ENCODE measurements around the gene SULF2.

SULF2 gene

GRCh38 chr20:47735412-47736400 is 49.6 kb downstream of the SULF2 start:
- peak in 1 of 5 experiments; percentile 23 for DNase-seq

- DNase-seq = no peak
Measured at GRCh38 chr20:47734870-47735269, 50.4 kb downstream of the SULF2 start.

GRCh38 chr20:47733892-47734291 is 51.4 kb downstream of the SULF2 start:
- no peak for DNase-seq

GRCh38 chr20:47730744-47731143 is 54.5 kb downstream of the SULF2 start:
- no peak for DNase-seq

GRCh38 chr20:47729472-47729871 is 55.8 kb downstream of the SULF2 start:
- no peak for DNase-seq

- DNase-seq = no peak
Measured at GRCh38 chr20:47727909-47728361, 57.3 kb downstream of the SULF2 start.

GRCh38 chr20:47727170-47727880 is 58.0 kb downstream of the SULF2 start:
- peak in 4 of 5 experiments; percentile 39 to 99 (median 65) for DNase-seq

GRCh38 chr20:47726632-47727031 is 58.6 kb downstream of the SULF2 start:
- no peak for DNase-seq

GRCh38 chr20:47725248-47725973 is 59.9 kb downstream of the SULF2 start:
- DNase-seq = peak; percentile 26 to 90 (median 67)

GRCh38 chr20:47724910-47725247 is 60.4 kb downstream of the SULF2 start:
- DNase-seq = no peak

- no peak for DNase-seq
Measured at GRCh38 chr20:47724396-47724795, 60.9 kb downstream of the SULF2 start.

GRCh38 chr20:47723322-47723721 is 62.0 kb downstream of the SULF2 start:
- no peak for DNase-seq

GRCh38 chr20:47720636-47721427 is 64.4 kb downstream of the SULF2 start:
- DNase-seq = no peak

GRCh38 chr20:47719625-47720024 is 65.7 kb downstream of the SULF2 start:
- DNase-seq = no peak

- DNase-seq = no peak
Measured at GRCh38 chr20:47719211-47719610, 66.1 kb downstream of the SULF2 start.

- no peak for DNase-seq
Measured at GRCh38 chr20:47718398-47718797, 66.9 kb downstream of the SULF2 start.

GRCh38 chr20:47717421-47717820 is 67.9 kb downstream of the SULF2 start:
- DNase-seq = no peak

GRCh38 chr20:47713878-47714450 is 71.3 kb downstream of the SULF2 start:
- no peak for DNase-seq

GRCh38 chr20:47713163-47713562 is 72.1 kb downstream of the SULF2 start:
- DNase-seq = no peak

GRCh38 chr20:47711046-47711752 is 74.1 kb downstream of the SULF2 start:
- DNase-seq = no peak

- DNase-seq = no peak
Measured at GRCh38 chr20:47710665-47711045, 74.6 kb downstream of the SULF2 start.

All from T-helper 2 cell (primary cell).